HCT116 (cell line): Measurements from ENCODE around the gene AHNAK. TPM values are rescaled to one million over a fixed set of nuclear protein-coding genes. Genes with fewer than 3 reads are reported as not detected.

ENCODE experiments used
- ATAC-seq: fragments of 200-7000 bp; cut with Tn5 transposase; 2 replicates; pipeline ENCODE4 v1.9.1; 2020; ENCODE audit warnings: mild to moderate bottlenecking, moderate library complexity
- BruUV-seq: library from RNA; stranded (reverse); fragments of 400-500 nt; replicated peaks from 2 replicates; lab custom pipeline; 2021; lab: Mats Ljungman, UMichigan
- CTCF ChIA-PET: fragments of 300-600 bp; sonication (Branson Sonifier 250); formaldehyde crosslinking; loops from one replicate; lab custom pipeline; 2021; ENCODE audit warnings: antibody characterized with exemption; lab: Charles Lee
- POLR2A ChIA-PET: fragments of 300-600, 350-600 bp; sonication (Branson Sonifier 250); formaldehyde crosslinking; loops from one replicate; lab custom pipeline; 2021; ENCODE audit warnings: antibody characterized with exemption; lab: Charles Lee
- RAD21 ChIA-PET, 2 experiments: fragments of 300-600 bp; sonication (Branson Sonifier 250); formaldehyde crosslinking; loops; one replicate each; lab custom pipeline; 2023; ENCODE audit warnings: low total read pairs in 2 of 2; ENCODE audit not compliant: uncharacterized antibody in 2 of 2, unreplicated experiment in 2 of 2, low non-redundant PET in 1 of 2; lab: Charles Lee
- DNase-seq: peaks from one replicate; pipeline ENCODE4 v3.0.0-alpha.2; 2010; ENCODE audit warnings: low read depth, low spot score
- H2AFZ ChIP-seq: fragments of 200-600 bp; shearing (Covaris generic), sonication (generic); 2 replicates; pipeline ENCODE4 v1.6.1; 2017; ENCODE audit warnings: low read depth, mixed run types, mixed read lengths, antibody characterized with exemption, low read length; ENCODE audit not compliant: poor library complexity, severe bottlenecking
- H3K27ac ChIP-seq: 2 replicates; pipeline ENCODE4 v1.5.1; 2012; ENCODE audit warnings: low read depth, low read length
- H3K27me3 ChIP-seq: fragments of 200-600 bp; sonication (generic); 2 replicates; pipeline ENCODE4 v1.6.1; 2016; ENCODE audit warnings: mixed run types, low read length, mixed read lengths; ENCODE audit not compliant: insufficient read depth
- H3K36me3 ChIP-seq, 2 experiments: fragments of 200-500 bp in 1 of 2; fragments of 200-600 bp in 1 of 2; sonication (Bioruptor generic) in 1 of 2; sonication (generic) in 1 of 2; 2 replicates each; pipeline versions ENCODE4 v1.5.1 to v1.6.1; 2014 to 2016; ENCODE audit warnings: low read length in 2 of 2, inconsistent platforms in 1 of 2, mixed read lengths in 1 of 2, mixed run types in 1 of 2; ENCODE audit not compliant: insufficient read depth in 2 of 2, control insufficient read depth in 1 of 2
- H3K4me1 ChIP-seq, 2 experiments: fragments of 200-600 bp in 1 of 2; sonication (generic) in 1 of 2; 2 replicates each; pipeline versions ENCODE4 v1.5.1 to v1.6.1; 2012 to 2017; ENCODE audit warnings: low read length in 2 of 2, inconsistent platforms in 1 of 2, mild to moderate bottlenecking in 1 of 2, mixed read lengths in 1 of 2, mixed run types in 1 of 2, moderate library complexity in 1 of 2; ENCODE audit not compliant: insufficient read depth in 2 of 2, control insufficient read depth in 1 of 2
- H3K4me2 ChIP-seq: fragments of 200-600 bp; sonication (generic); 2 replicates; pipeline ENCODE4 v1.6.1; 2017; ENCODE audit warnings: mixed run types, low read length, mixed read lengths
- H3K4me3 ChIP-seq, 2 experiments: fragments of 200-600 bp in 1 of 2; sonication (generic) in 1 of 2; replicated peaks in 1 of 2; 2 replicates each; pipeline ENCODE4 v1.5.1; 2011 to 2016; ENCODE audit warnings: low read length in 2 of 2, control low read depth in 1 of 2, low read depth in 1 of 2, mild to moderate bottlenecking in 1 of 2, mixed read lengths in 1 of 2, mixed run types in 1 of 2
- H3K79me2 ChIP-seq: fragments of 200-600 bp; sonication (generic); 2 replicates; pipeline ENCODE4 v1.6.1; 2017; ENCODE audit warnings: mild to moderate bottlenecking, mixed run types, low read length, moderate library complexity, mixed read lengths; ENCODE audit not compliant: insufficient read depth
- H3K9ac ChIP-seq: fragments of 200-600 bp; sonication (generic); 2 replicates; pipeline ENCODE4 v1.6.1; 2016; ENCODE audit warnings: low read length, mixed read lengths
- H3K9me2 ChIP-seq: fragments of 200-600 bp; sonication (generic), shearing (Covaris generic); 2 replicates; pipeline ENCODE4 v1.6.1; 2017; ENCODE audit warnings: mixed run types, mild to moderate bottlenecking, moderate library complexity; ENCODE audit not compliant: insufficient read depth
- H3K9me3 ChIP-seq, 2 experiments: fragments of 200-500 bp in 1 of 2; fragments of 200-600 bp in 1 of 2; sonication (Bioruptor generic) in 1 of 2; sonication (generic) in 1 of 2; 2 replicates each; pipeline ENCODE4 v1.6.1; 2014 to 2017; ENCODE audit warnings: low read length in 2 of 2, mixed read lengths in 2 of 2, inconsistent platforms in 1 of 2, low read depth in 1 of 2, mild to moderate bottlenecking in 1 of 2, mixed run types in 1 of 2, moderate library complexity in 1 of 2; ENCODE audit not compliant: control insufficient read depth in 1 of 2, insufficient read depth in 1 of 2
- H4K20me1 ChIP-seq: fragments of 200-600 bp; sonication (generic), shearing (Covaris generic); 2 replicates; pipeline ENCODE4 v1.6.1; 2017; ENCODE audit warnings: mixed run types, mild to moderate bottlenecking, moderate library complexity; ENCODE audit not compliant: insufficient read depth
- ATF3 ChIP-seq: IDR thresholded peaks from 2 replicates; pipeline ENCODE4 v1.6.1; 2012
- CEBPB ChIP-seq: IDR thresholded peaks from 2 replicates; pipeline ENCODE4 v1.6.1; 2012; ENCODE audit warnings: low read depth
- EGR1 ChIP-seq: IDR thresholded peaks from 2 replicates; pipeline ENCODE4 v1.6.1; 2012; ENCODE audit warnings: low read depth
- EZH2 ChIP-seq: fragments of 200-600 bp; sonication (generic); IDR thresholded peaks from 2 replicates; pipeline ENCODE4 v1.6.1; 2017; ENCODE audit warnings: antibody characterized with exemption, mixed run types
- EZH2phosphoT487 ChIP-seq: fragments of 200-600 bp; IDR thresholded peaks from 2 replicates; pipeline ENCODE4 v1.6.1; 2018; ENCODE audit warnings: antibody characterized with exemption, borderline replicate concordance
- FOSL1 ChIP-seq: IDR thresholded peaks from 2 replicates; pipeline ENCODE4 v1.6.1; 2012; ENCODE audit warnings: low read depth
- MAX ChIP-seq: IDR thresholded peaks from 2 replicates; pipeline ENCODE4 v1.6.1; 2012
- POLR2A ChIP-seq: IDR thresholded peaks from 2 replicates; pipeline ENCODE4 v1.7.0; 2011; ENCODE audit warnings: borderline replicate concordance; ENCODE audit not compliant: insufficient read depth, insufficient read length; ENCODE audit errors: extremely low read depth
- POLR2AphosphoS5 ChIP-seq: IDR thresholded peaks from 2 replicates; pipeline ENCODE4 v1.6.1; 2011; ENCODE audit warnings: mild to moderate bottlenecking, low read depth, low read length, moderate library complexity
- REST ChIP-seq: IDR thresholded peaks from 2 replicates; pipeline ENCODE4 v1.6.1; 2012; ENCODE audit warnings: low read depth
- SIN3A ChIP-seq: IDR thresholded peaks from 2 replicates; pipeline ENCODE4 v1.6.1; 2012; ENCODE audit warnings: low read depth
- SP1 ChIP-seq: IDR thresholded peaks from 2 replicates; pipeline ENCODE4 v1.6.1; 2012; ENCODE audit warnings: low read depth
- SRF ChIP-seq: IDR thresholded peaks from 2 replicates; pipeline ENCODE4 v1.6.1; 2012; ENCODE audit warnings: low read depth
- TCF7L2 ChIP-seq: IDR thresholded peaks from 2 replicates; pipeline ENCODE4 v1.7.0; 2011; ENCODE audit warnings: borderline replicate concordance, inconsistent platforms; ENCODE audit not compliant: insufficient read depth, insufficient read length; ENCODE audit errors: extremely low read depth
- YY1 ChIP-seq: IDR thresholded peaks from 2 replicates; pipeline ENCODE4 v1.6.1; 2011; ENCODE audit warnings: low read length, low read depth, moderate library complexity, mild to moderate bottlenecking; ENCODE audit not compliant: insufficient replicate concordance; ENCODE audit errors: extremely low read depth
- ZNF274 ChIP-seq: fragments of 200-500 bp; sonication (Bioruptor generic); IDR thresholded peaks from 2 replicates; pipeline ENCODE4 v1.6.1; 2014; ENCODE audit warnings: mild to moderate bottlenecking, low read depth, low read length, inconsistent platforms
- intact Hi-C: fragments of 100-400 bp; cut with micrococcal nuclease; formaldehyde crosslinking; loops from 2 replicates; pipeline ENCODE4 v1.10.0; 2022
- total RNA-seq: library from RNA; stranded (reverse); gene quantifications from one replicate; pipeline ENCODE4 v1.2.1, GENCODE V29; 2021; ENCODE audit not compliant: unreplicated experiment

The AHNAK gene
- total RNA-seq, 1 experiment from 2014 or later, result 239 TPM

GRCh38 chr11:62592989-62593421 is 46.4 kb upstream of the AHNAK start (continued):
- TF ChIP-seq REST (no peak), EZH2phosphoT487 (no peak), ATF3 (no peak), TCF7L2 (no peak), POLR2A (no peak), EZH2 (no peak), CEBPB (no peak), FOSL1 (no peak), SIN3A (no peak)
- TF ChIP-seq, all 23 proteins: peak for 0

GRCh38 chr11:62592146-62592815 is 45.7 kb upstream of the AHNAK start:
- CTCF ChIA-PET, result interaction anchor here (0.8 to 2.9 kb wide), 15 partner anchors 8 to 199 kb away, joined by 3 to 20 read pairs (median 4); partner anchors contain the start of genes B3GAT3, C11orf98, CSKMT and EEF1G
- Histone ChIP-seq H3K36me3 (peaks cover 41 to 53% of the 10 kb centered on the region in 2 experiments), H3K4me2 (peak overlapping the region; percentile 86), H3K9ac (peak overlapping the region; percentile 88), H3K4me1 (peaks cover 21 to 36% of the 10 kb centered on the region in 2 experiments), H4K20me1 (no peaks in the 10 kb centered on the region), H3K27me3 (no peaks in the 10 kb centered on the region), H2AFZ (no peak overlapping the region), H3K9me3 (no peaks in the 10 kb centered on the region), H3K4me3 (peak overlapping the region; percentile 53 to 78), H3K79me2 (peaks cover 60% of the 10 kb centered on the region), H3K9me2 (no peaks in the 10 kb centered on the region), H3K27ac (peak overlapping the region; percentile 74)
- intact Hi-C loops, result loop anchor here (5.0 kb wide), 2 partner anchors 60 to 80 kb away; partner anchors contain the start of genes INTS5, LBHD1 and UQCC3
- RAD21 ChIA-PET, result interaction anchor here (0.5 to 1.3 kb wide), 3 partner anchors 7 to 19 kb away, joined by 4 to 5 read pairs (median 4); partner anchors contain the start of gene MTA2 (in 1 of the 2)
- no peak for DNase-seq
- POLR2A ChIA-PET, result interaction anchor here (0.8 to 3.6 kb wide), 29 partner anchors 10 to 264 kb away, joined by 3 to 52 read pairs (median 5); partner anchors contain the start of genes B3GAT3, C11orf98, CSKMT and EEF1G
- BruUV-seq, result TSS peak; percentile 100
- ATAC-seq, result no peak
- no peak for TF ChIP-seq EZH2
- no peak for TF ChIP-seq EZH2phosphoT487
- TF ChIP-seq REST, result no peak
- no peak for TF ChIP-seq ZNF274
- TF ChIP-seq MAX, result no peak
- no peak for TF ChIP-seq EGR1
- no peak for TF ChIP-seq TCF7L2
- no peak for TF ChIP-seq CEBPB
- no peak for TF ChIP-seq FOSL1
- no peak for TF ChIP-seq SRF
- TF ChIP-seq YY1, result no peak
- TF ChIP-seq POLR2AphosphoS5, result no peak; the same call in 1 of the 2 replicates
- no peak for TF ChIP-seq SP1
